NOMO-1 (cell line): ENCODE results near the gene KRTAP2-3.
A peak's percentile ranks its signal among the peaks of the same experiment; 100 is the strongest.
"Not testable (repeated sequence)": the region's sequence is repeated elsewhere in the genome, so short reads cannot be mapped to it uniquely, and the experiment has no call there.

Experiments
- DNase-seq, 2 experiments: peaks; one replicate each; lab custom pipeline; 2025; ENCODE audit not compliant: unreplicated experiment in 2 of 2; lab: John Stamatoyannopoulos, UW

KRTAP2-3 gene, protein sequence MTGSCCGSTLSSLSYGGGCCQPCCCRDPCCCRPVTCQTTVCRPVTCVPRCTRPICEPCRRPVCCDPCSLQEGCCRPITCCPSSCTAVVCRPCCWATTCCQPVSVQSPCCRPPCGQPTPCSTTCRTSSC

DNA sequence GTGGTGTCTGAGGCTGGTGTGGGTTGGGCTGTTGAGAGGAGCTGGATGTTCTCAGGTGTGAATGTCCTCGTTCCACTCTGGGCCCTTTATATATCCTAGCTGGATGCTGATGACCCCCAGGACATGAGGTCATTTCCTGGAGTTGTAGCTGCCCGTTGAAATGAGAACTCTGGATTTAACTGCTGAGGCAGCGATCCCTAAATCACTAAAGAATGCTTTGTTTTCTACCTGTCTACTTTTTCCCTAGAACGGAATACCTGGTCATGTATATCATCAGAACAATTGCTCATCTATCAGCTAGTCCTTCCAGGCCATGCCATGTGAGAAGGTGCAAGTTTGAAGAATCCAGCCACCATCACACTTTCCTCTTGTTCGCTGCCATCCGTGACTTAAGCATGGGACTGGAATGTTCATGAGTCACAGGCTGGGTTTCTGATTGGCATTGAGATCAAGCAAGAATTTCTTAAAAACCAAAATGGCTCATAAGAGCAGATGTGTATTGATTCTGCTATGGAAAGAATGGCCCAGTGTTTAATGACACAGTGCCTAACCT lies at the start of gene KRTAP2-3:
Gene KRTAP2-3, minus strand, starts transcription at position 63 of the 553 bp plus-strand sequence. CDS start 64 bp downstream, outside the sequence.
- DNase-seq: no peak

DNA sequence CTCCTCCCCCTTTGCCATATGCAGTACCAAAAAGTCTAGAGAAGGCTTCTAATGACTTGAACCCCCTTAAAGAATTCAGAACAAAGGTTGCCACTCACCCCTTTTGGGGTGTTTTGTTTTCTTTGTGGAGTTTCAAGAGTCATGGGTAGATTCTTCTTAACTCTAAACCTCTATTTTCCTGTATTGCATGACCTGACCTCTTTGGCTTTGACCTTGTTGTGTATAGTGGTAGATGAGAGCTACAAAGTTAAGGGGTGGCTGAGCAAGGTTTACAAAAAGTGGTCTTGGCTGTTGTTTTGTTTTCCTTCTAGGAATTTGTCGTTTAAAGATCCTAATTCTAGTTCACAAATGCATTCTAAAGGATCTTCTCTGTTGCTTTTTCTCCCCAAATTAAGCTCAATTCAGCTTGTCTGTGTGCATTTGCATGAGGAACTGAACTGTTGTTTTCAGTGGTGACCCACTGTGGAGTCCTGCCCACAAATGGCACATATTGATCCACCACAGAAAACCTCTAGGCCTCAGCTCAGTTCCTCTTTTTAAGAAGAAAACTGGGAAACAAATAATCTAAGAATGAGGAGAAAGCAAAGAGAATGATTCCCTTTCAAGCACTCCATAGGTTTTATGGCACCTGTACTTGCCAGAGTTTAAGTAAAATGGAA lies 48.9 kb upstream of the KRTAP2-3 start:
- DNase-seq: peak in 1 of 2 experiments; percentile 36

DNA sequence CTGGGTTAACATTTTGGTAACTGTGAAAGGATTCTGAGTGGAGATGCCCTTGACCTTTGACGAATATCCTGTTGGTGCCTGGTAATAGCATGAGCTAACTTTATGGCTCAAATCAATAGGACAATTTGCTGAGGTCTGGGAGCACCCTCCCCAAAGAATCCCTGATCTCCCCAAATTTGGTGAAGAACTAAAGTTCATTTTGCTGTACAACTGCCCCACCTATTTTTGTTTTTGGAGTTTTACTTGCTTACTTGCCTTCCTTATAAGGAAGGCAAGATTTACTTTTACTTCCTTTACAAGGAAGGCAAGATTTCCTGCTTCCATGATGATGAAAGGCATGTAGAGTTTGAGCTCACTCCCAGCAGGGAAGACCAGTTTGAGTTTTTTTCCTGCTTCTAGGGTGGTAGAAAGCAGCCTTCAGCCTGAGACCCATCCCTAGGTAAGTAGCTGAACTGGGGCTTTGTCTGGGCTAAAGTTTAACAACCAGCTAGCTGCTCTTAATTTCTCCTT lies 48.1 kb upstream of the KRTAP2-3 start:
- DNase-seq: no peak

DNA sequence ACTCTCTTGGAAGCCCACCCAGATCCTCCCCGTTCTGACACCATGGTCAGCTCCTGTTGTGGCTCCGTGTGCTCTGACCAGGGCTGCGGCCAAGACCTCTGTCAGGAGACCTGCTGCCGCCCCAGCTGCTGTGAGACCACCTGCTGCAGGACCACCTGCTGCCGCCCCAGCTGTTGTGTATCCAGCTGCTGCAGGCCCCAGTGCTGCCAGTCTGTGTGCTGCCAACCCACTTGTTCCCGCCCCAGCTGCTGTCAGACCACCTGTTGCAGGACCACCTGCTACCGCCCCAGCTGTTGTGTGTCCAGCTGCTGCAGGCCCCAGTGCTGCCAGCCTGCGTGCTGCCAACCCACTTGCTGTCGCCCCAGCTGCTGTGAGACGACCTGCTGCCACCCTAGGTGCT lies 45.4 kb upstream of the KRTAP2-3 start, which contains the start of gene KRTAP4-9:
Gene KRTAP4-9, plus strand, starts transcription at position 43 of the 400 bp plus-strand sequence. Its CDS starts 0 bp downstream, at position 43.
- not testable (repeated sequence) for DNase-seq

DNA sequence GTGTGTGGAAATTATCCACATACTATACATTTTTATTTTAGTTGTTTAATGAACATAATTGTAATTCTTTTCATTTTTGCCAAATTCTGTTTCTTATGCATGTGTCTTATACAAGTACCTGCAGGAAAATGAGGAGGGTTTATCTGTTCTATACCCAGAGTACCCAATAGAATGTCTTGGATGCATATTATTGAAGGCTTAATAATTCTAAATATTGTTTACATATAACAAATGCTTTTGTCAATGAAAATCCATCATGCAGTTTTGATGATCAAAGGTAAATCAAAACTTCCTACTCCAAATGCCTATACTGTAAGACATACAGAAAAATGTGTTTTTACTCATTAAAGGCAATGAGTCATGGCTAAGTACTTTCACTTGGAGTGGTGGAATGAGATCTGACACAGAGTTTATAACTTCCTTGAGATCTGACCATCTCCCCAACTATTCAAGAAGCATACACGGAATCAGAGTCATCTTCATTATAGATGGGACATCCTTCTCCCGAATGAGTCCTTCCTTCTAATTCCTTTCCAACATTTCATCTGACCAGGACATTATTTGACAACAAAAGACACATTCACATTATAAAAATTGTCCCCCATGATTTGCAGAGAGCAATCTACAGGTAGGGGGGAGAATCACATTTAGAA lies 44.6 kb upstream of the KRTAP2-3 start:
- DNase-seq: not testable (repeated sequence)

DNA sequence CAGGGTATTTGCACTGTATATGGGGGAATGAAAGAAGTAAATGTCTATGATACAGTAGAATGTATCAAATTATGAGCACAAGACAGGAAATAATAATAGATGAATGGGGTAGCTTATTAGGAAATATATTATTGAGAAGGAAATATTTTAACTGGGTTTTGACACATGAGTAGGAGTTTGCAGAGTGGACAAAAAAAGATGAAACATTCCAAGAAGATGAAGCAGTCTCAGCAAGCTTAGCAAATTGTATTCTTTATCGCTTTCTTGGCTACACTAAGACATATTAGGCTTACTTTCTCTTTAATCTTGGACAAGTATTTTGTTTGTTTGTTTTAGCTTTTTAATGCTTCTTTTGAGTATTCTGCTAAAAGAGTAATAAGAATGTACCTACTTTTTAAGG lies 44.0 kb upstream of the KRTAP2-3 start:
- no peak for DNase-seq

DNA sequence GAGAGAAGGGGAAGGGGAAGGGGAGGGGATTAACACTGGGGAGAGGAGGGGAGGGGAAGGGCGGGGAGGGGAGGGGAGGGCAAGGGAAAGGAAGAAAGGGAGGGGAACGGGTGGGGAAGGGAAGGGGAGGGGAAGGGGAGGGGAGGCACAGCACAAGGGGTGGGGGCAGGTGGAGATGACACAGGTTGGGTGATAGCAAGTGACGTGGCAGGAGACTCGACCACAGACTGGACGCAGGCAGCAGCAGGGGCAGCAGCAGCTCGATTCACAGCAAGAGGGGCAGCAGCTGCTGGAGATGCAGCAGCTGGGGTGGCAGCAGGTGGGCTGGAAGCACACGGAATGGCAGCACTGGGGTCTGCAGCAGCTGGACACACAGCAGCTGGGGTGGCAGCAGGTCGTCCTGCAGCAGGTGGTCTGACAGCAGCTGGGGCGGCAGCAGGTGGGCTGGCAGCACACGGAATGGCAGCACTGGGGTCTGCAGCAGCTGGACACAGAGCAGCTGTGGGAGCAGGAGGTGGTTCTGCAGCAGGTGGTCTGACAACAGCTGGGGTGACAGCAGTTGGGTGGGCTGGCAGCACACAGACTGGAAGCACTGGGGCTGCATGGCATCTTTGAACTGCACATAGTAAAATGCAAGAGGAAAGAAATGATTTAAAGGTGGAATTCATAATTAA lies 41.8 kb upstream of the KRTAP2-3 start, which contains the start of gene KRTAP4-16:
Gene KRTAP4-16, minus strand, starts transcription at position 624 of the 674 bp plus-strand sequence. Its CDS starts 0 bp downstream, at position 624.
- DNase-seq: no peak

DNA sequence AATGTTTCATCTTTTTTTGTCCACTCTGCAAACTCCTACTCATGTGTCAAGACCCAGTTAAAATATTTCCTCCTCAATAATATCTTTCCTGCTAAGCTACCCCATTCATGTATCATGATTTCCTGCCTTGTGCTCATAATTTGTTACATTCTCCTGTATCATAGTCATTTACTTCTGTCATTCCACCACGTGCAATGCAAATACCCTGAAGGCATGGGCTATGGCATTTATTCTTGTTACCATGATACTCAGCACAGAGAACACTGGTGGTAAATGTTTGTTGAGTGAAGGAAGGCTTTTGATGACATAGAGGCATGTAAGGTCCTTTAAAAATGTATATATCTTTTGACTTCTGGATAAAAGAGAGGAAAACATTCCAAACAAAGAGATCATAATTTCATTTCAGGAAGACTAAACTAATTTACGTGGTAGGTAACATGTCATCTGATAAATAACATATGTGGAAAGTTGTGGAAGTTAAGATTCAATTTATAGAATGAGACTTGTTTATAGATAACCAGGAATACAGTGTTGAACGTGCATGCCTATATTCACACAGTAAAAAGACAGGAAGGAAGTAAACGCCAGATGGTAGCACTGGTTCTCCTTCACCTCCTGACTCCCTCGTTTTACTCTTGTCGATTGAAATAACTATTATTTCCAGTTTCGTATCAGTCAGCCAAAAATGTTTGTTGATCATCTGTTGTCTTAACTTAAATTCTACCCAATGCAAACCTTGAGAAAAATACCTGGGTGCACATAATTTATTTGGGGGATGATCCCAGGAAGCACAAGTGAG lies 40.0 kb upstream of the KRTAP2-3 start:
- not testable (repeated sequence) for DNase-seq

DNA sequence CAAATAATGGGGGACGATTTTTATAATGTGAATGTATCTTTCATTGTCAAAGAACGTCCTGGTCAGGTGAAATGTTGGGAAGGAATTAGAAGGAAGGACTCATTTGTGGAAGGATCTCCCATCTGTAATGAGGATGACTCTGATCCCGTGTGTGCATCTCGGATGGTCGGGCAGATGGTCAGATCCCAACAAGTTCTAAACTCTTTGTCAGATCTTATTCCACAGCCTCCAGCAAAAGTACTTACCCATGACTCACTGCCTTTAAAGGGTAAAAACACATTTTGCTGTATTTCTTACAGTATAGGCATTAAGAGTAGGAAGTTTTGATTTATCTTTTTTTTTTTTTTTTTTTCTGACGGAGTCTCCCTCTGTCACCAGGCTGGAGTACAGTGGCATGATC lies 38.6 kb upstream of the KRTAP2-3 start:
- no peak for DNase-seq

DNA sequence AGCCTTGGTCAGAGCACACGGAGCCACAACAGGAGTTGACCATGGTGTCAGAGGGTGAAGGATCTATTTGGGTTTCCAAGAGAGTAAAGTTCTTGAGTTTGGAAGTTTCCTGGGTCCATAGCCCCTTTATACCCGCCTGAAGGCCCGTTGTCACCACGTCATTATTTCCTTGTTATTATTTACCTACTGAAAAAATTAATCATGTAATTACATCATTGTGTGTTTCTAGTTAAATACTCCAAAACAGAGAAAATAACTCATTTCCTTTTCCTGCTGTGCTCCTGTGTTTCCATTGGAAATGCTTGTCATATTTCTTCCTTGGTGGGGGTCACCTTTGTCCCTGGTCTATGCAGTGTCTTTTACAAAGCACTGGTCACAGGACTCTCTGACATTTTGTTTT lies 38.1 kb upstream of the KRTAP2-3 start, which contains the start of gene KRTAP4-8:
Gene KRTAP4-8, minus strand, starts transcription at position 101 of the 400 bp plus-strand sequence. Its CDS starts 58 bp downstream, at position 43.
- DNase-seq: no peak

DNA sequence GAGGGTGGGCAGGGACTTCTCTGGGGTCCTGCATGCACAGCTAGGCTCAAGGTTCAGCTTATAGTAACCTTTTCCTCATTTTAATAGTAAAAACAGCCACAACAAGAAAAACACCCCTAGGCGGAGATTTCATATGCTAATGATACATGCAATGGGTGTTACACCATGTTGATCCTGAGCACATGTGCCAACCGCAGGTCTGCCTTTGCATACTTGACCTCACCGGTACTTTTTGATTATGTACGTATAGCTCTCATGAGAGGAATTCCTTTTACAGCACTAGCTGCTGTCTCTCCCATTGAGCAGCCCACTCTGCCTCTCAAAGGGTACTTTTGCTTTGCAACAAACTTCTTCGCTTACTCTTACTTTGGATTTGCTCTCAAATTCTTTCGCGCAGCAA lies 36.1 kb upstream of the KRTAP2-3 start:
- no peak for DNase-seq

DNA sequence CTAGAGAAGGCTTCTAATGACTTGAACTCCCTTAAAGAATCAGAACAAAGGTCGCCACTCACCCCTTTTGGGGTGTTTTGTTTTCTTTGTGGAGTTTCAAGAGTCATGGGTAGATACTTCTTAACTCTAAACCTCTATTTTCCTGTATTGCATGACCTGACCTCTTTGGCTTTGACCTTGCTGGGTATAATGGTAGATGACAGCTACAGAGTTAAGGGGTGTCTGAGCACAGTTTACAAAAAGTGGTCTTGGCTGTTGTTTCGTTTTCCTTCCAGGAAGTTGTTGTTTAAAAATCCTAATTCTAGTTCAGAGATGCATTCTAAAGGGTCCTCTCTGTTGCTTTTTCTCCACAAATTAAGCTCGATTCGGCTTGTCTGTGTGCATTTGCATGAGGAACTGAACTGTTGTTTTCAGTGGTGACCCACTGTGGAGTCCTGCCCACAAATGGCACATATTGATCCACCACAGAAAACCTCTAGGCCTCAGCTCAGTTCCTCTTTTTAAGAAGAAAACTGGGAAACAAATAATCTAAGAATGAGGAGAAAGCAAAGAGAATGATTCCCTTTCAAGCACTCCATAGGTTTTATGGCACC lies 28.9 kb upstream of the KRTAP2-3 start:
- peak in 1 of 2 experiments; percentile 44 for DNase-seq

DNA sequence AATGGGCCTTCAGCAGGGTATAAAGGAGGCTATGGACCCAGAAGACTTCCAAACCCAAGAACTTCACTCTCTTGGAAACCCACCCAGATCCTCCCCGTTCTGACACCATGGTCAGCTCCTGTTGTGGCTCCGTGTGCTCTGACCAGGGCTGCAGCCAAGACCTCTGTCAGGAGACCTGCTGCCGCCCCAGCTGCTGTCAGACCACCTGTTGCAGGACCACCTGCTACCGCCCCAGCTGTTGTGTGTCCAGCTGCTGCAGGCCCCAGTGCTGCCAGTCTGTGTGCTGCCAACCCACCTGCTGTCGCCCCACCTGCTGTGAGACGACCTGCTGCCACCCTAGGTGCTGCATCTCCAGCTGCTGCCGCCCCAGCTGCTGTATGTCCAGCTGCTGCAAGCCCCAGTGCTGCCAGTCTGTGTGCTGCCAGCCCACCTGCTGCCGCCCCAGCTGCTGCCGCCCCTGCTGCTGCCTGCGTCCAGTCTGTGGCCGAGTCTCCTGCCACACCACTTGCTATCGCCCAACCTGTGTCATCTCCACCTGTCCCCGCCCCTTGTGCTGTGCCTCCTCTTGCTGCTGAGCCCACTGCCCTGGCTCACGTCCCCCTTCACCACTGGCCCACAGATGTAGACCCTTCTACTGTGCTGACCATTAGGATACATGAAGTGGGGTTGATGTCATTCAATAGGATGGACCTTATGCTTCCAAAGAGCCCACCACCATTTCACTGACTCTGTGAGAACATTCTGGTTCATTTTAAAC lies 24.4 kb upstream of the KRTAP2-3 start, which contains the start of gene KRTAP4-7:
Gene KRTAP4-7, plus strand, starts transcription at position 51 of the 757 bp plus-strand sequence. Its CDS starts 57 bp downstream, at position 108.
- DNase-seq: not testable (repeated sequence)

DNA sequence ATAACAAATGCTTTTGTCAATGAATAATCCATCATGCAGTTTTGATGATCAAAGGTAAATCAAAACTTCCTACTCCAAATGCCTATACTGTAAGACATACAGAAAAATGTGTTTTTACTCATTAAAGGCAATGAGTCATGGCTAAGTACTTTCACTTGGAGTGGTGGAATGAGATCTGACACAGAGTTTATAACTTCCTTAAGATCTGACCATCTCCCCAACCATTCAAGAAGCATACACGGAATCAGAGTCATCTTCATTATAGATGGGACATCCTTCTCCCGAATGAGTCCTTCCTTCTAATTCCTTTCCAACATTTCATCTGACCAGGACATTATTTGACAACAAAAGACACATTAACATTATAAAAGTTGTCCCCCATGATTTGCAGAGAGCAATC lies 23.5 kb upstream of the KRTAP2-3 start:
- not testable (repeated sequence) for DNase-seq

DNA sequence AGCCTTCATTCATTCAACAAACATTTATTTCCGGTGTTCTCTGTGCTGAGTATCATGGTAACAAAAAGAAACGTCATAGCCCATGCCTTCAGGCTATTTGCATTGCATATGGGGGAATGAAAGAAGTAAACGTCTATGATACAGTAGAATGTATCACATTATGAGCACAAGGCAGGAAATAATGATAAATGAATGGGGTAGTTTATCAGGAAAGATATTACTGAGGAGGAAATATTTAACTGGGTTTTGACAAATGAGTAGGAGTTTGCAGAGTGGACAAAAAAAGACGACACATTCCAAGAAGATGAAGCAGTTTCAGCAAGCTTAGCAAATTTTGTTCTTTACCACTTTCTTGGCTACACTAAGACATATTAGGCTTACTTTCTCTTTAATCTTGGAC lies 22.7 kb upstream of the KRTAP2-3 start:
- no peak for DNase-seq

DNA sequence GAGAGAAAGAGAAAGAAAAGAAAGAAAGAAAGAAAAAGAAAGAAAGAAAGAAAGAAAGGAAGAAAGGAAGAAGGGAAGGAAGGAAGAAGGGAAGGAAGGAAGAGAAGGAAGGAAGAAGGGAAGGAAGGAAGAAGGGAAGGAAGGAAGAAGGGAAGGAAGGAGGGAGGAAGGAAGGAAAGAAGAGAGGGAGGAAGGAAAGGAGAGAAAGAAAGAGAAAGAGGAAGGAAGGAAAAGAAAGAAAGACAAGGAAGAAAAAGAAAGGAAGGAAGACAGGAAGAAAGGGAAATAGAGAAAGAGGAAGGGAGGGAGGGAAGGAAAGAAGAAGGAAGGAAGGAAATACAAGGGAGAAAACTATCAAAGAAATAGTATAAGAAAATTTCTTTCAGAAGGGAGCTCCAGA lies 16.9 kb upstream of the KRTAP2-3 start:
- DNase-seq: no peak

DNA sequence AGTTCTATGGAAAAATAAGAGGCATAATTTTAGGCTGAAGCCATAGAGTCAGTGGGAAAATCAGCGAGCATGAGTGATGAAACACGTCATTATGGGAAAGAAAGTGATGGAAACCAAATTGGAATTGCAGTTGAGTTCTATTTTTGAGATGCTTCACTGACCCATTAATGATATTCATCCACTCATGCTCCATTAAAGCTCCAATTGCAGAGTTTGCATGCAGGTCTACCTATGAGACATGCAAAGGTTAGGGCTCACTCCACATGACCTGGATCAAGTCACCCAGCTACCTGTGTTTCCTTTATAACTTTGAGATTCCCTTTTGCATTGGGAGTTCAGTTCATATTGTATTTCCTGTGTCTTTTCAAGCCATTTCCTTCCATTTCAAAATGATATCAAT lies 13.8 kb upstream of the KRTAP2-3 start:
- DNase-seq: no peak

DNA sequence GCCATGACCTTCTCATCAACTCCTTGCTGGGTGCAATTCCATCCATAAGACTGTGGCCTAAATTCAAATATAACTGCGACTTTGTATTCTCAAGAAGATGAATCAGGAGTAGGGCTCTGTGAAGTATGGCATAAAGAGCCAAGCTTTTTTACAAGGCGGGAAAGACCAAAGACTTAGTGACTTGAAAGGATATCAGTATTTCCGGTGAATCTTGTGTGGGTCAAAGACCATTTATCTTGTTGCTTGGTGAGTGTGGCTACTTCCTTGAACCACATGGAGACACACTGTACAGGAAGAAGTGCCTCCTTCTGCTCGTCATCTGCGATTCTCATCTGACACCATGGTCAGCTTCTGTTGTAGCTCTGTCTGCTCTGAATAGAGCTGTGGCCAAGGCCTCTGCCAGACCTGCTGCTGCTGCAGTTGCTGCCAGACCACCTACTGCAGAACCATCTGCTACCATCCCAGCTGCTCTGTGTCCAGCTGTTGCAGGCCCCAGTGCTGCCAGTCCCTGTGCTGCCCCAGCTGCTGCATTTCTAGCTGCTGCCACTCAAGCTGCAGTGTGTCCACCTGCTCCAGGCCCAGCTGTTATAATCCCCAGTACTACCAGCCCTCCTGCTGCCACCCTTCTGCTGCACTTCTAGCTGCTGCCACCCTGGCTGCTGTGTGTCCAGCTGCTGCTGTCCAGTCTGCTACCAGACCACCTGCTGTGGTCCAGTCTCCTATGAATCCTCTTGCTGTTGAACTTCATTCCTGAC lies 11.9 kb upstream of the KRTAP2-3 start:
- DNase-seq: no peak
